Type B pancreatic cell (in vitro differentiated cells): ENCODE results near the gene KRT36. TPM values are rescaled to one million over a fixed set of nuclear protein-coding genes. Genes with fewer than 3 reads are reported as not detected.

Experiments
- DNase-seq: peaks from one replicate; pipeline ENCODE4 v3.0.0; 2021; ENCODE audit warnings: mixed read lengths; ENCODE audit not compliant: unreplicated experiment; ENCODE audit errors: extremely low spot score
- H3K27ac Mint-ChIP-seq: 2 replicates; pipeline ENCODE4 v1.8.0; 2021; ENCODE audit warnings: mild to moderate bottlenecking, mixed read lengths
- H3K27me3 Mint-ChIP-seq: 2 replicates; pipeline ENCODE4 v1.8.0; 2021; ENCODE audit warnings: mixed read lengths
- H3K36me3 Mint-ChIP-seq: 2 replicates; pipeline ENCODE4 v1.8.0; 2021; ENCODE audit warnings: mixed read lengths
- H3K4me1 Mint-ChIP-seq: one replicate; pipeline ENCODE4 v1.8.0; 2021; ENCODE audit warnings: mixed read lengths; ENCODE audit not compliant: unreplicated experiment
- H3K4me3 Mint-ChIP-seq: 2 replicates; pipeline ENCODE4 v1.8.0; 2021; ENCODE audit warnings: mild to moderate bottlenecking, mixed read lengths
- H3K9me3 Mint-ChIP-seq: 2 replicates; pipeline ENCODE4 v1.8.0; 2021; ENCODE audit warnings: mixed read lengths
- CTCF ChIP-seq: fragments of 200-600 bp; sonication (generic); conservative IDR thresholded peaks from 2 replicates; pipeline ENCODE4 v1.5.0; 2021; ENCODE audit warnings: antibody characterized with exemption, mild to moderate bottlenecking
- total RNA-seq: library from RNA; stranded (reverse); gene quantifications from 2 replicates; pipeline ENCODE4 v1.2.1, GENCODE V29; 2021; ENCODE audit warnings: low replicate concordance

KRT36 gene
- total RNA-seq, 1 donor from 2014 or later: 0.17 TPM

DNA sequence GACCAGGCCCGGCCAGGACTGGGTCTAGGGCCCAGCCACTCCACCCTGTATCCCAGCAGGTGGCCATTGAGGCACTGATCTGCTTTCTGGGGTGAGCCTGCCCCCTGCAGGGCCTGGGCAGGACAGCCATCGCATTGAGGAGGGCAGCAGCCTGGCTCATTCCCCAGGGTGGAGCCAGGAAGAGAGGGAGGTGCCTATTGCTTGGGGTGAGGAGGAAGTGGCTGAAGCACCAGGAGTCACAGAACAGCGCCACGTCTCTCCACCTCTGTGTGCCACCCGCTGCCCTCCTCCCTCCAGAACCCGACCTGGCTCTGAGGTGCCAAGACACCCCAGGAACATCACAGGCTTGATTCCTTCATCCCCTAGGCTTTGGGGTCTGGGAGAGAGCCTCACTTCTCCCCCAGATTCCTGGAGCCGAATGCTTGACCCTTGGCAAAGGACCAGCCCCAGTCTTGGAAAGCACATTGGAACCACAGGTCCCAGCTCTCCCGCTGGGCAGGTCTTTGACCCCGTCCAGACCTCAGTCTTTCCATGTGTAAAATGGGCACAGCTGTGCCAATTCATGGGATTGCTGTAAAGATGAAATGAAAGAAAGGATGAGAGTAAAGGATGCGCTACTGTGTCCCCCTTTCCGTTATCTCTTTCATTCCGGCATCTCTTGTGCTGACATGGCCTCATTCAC, 7.2 kb upstream of the KRT36 start:
- peak; percentile 76 for TF ChIP-seq CTCF
- peak overlapping the region; percentile 0 for H3K27ac Mint-ChIP-seq
- no peaks in the 10 kb centered on the region for H3K9me3 Mint-ChIP-seq
- no peaks in the 10 kb centered on the region for H3K27me3 Mint-ChIP-seq
- DNase-seq: no peak
- H3K36me3 Mint-ChIP-seq: no peaks in the 10 kb centered on the region
- no peak overlapping the region for H3K4me3 Mint-ChIP-seq
- H3K4me1 Mint-ChIP-seq: peaks cover 29% of the 10 kb centered on the region

DNA sequence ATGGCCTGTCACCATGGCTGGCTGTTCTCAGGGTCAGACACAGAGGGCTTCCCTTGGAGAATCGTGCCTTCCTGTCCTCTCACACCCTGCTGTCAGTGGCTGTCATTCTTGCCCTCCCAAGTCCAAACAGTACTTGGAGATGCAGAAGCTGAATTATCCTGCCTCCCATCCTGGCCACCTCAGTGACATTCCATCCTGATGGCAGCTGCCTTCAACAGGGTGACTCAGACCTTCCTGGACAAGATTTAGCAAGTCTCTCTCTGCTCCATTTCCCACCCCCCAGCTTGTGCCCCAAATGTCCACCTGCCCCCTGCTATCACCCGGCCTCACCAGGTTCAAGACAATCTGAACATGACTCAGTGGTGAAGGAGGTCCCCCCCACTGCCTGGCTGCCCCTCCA, 4.8 kb upstream of the KRT36 start:
- H3K4me3 Mint-ChIP-seq: no peak overlapping the region
- peak overlapping the region; percentile 32 for H3K27ac Mint-ChIP-seq
- H3K36me3 Mint-ChIP-seq: no peaks in the 10 kb centered on the region
- no peaks in the 10 kb centered on the region for H3K9me3 Mint-ChIP-seq
- no peaks in the 10 kb centered on the region for H3K27me3 Mint-ChIP-seq
- no peak for DNase-seq
- H3K4me1 Mint-ChIP-seq: peaks cover 16% of the 10 kb centered on the region
- TF ChIP-seq CTCF: no peak

DNA sequence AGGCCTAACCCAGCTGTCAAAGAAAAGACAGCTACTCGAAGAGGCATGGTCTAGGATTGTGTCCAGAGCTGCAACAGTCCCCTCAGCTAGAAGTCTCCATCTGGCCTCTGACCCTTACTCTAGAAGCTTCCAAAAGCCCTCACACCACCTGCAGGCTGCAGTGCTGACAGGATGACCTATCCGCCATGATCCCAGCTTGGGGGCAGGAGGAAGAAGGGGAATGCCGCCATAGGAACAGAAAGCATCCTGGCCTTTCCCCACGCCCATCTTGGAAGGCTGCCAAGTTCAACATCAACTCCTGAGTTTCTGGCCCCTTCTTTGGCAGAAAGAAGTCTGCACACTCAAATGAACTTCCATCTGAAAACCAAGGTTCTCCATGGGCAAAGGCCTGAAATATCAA, 3.1 kb upstream of the KRT36 start:
- H3K36me3 Mint-ChIP-seq: no peaks in the 10 kb centered on the region
- peak overlapping the region; percentile 16 for H3K4me3 Mint-ChIP-seq
- no peak for DNase-seq
- H3K9me3 Mint-ChIP-seq: no peaks in the 10 kb centered on the region
- H3K27me3 Mint-ChIP-seq: no peaks in the 10 kb centered on the region
- peak overlapping the region; percentile 32 for H3K27ac Mint-ChIP-seq
- no peak for TF ChIP-seq CTCF
- peaks cover 16% of the 10 kb centered on the region for H3K4me1 Mint-ChIP-seq

GRCh38 chr17:41492351-41492750, 2.6 kb upstream of the KRT36 start:
- Mint-ChIP-seq H3K27ac (no peak overlapping the region), H3K36me3 (no peaks in the 10 kb centered on the region), H3K27me3 (no peaks in the 10 kb centered on the region), H3K4me1 (peaks cover 16% of the 10 kb centered on the region), H3K9me3 (no peaks in the 10 kb centered on the region), H3K4me3 (no peak overlapping the region)
- no peak for TF ChIP-seq CTCF
- DNase-seq: no peak

DNA sequence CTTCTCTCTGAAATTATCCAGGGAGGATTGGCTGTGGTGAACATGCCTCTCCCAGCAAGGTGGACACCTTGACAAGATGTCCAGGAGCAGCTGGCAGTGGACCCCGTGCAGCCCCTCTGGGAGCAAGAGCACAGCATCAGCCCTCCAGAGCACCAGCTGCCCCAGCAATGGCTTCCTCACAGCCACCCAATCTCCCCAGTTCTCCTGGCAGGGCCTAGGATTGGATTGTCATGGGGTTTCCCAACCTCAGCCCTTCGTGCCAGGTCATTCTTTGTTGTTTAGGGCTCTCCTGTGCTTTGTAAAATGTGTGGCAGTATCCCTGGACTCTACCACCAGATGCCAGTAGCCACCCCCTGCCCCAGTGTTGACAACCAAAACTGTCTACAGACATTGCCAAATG, 1.8 kb upstream of the KRT36 start:
- Mint-ChIP-seq H3K4me3 (no peak overlapping the region), H3K9me3 (no peaks in the 10 kb centered on the region), H3K27ac (no peak overlapping the region), H3K36me3 (no peaks in the 10 kb centered on the region), H3K4me1 (peaks cover 16% of the 10 kb centered on the region), H3K27me3 (no peaks in the 10 kb centered on the region)
- no peak for DNase-seq
- TF ChIP-seq CTCF: no peak
